ENCODE measurements around the gene ATP8B4.

ATP8B4 gene

GRCh38 chr15:50113992-50114780, 4.8 kb downstream of the ATP8B4 start:
- H2AFZ ChIP-seq (ENCODE audit: low read length) = no peak overlapping the region
- H3K9me3 ChIP-seq (ENCODE audit: low read length) = no peaks in the 10 kb centered on the region
- no peak overlapping the region for H3K27ac ChIP-seq (ENCODE audit: low read depth, low read length, poor library complexity, severe bottlenecking)
- no peaks in the 10 kb centered on the region for H3K4me1 ChIP-seq (ENCODE audit: insufficient read depth, low read length, severe bottlenecking)
- no peaks in the 10 kb centered on the region for H3K9me2 ChIP-seq (ENCODE audit: low read depth, low read length)
- H3F3A ChIP-seq (ENCODE audit: insufficient read depth, low read length) = no peaks in the 10 kb centered on the region
- no peak overlapping the region for H3K4me2 ChIP-seq (ENCODE audit: low read length)
- H3K4me3 ChIP-seq (ENCODE audit: low read depth, low read length, poor library complexity, severe bottlenecking) = no peak overlapping the region
- no peak for TF ChIP-seq CTCF (IDR thresholded peaks at IDR 0.05; ENCODE audit: low read length)
- TF ChIP-seq EZH2 (IDR thresholded peaks at IDR 0.05; ENCODE audit: borderline replicate concordance, low read length) = no peak
- H4K20me1 ChIP-seq (ENCODE audit: insufficient read depth, low read length) = no peaks in the 10 kb centered on the region
- H3K36me3 ChIP-seq (ENCODE audit: insufficient read depth, low read length) = no peaks in the 10 kb centered on the region
- no peak overlapping the region for H3K9ac ChIP-seq (ENCODE audit: low read length)
- H3K79me2 ChIP-seq (ENCODE audit: insufficient read depth, low read length) = no peaks in the 10 kb centered on the region
- H3K27me3 ChIP-seq (ENCODE audit: insufficient read depth, low read length) = no peaks in the 10 kb centered on the region

DNA sequence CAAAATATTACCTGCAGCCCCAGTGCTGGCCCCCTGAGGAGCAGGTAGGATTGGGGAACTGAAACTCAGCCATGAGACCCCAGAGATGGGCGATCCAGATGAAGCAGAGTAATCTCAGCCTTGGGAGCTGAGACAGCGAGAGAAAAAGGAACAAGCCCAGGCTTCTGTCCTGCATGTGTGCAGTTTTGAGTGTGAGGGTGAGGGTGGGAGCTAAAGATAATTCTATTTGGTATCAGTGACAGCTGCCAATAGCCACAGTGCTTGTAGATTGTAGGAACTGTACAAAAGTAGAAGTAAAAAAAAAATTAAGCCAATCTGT, 5.9 kb downstream of the ATP8B4 start:
- Histone ChIP-seq H3K9ac (ENCODE audit: low read length) (no peak overlapping the region), H3K9me3 (ENCODE audit: low read length) (no peaks in the 10 kb centered on the region), H3F3A (ENCODE audit: insufficient read depth, low read length) (no peaks in the 10 kb centered on the region), H4K20me1 (ENCODE audit: insufficient read depth, low read length) (no peaks in the 10 kb centered on the region), H3K4me2 (ENCODE audit: low read length) (no peak overlapping the region), H2AFZ (ENCODE audit: low read length) (no peak overlapping the region), H3K36me3 (ENCODE audit: insufficient read depth, low read length) (no peaks in the 10 kb centered on the region), H3K79me2 (ENCODE audit: insufficient read depth, low read length) (no peaks in the 10 kb centered on the region), H3K27me3 (ENCODE audit: insufficient read depth, low read length) (no peaks in the 10 kb centered on the region), H3K27ac (ENCODE audit: low read depth, low read length, poor library complexity, severe bottlenecking) (no peak overlapping the region), H3K4me1 (ENCODE audit: insufficient read depth, low read length, severe bottlenecking) (no peaks in the 10 kb centered on the region), H3K9me2 (ENCODE audit: low read depth, low read length) (no peaks in the 10 kb centered on the region), H3K4me3 (ENCODE audit: low read depth, low read length, poor library complexity, severe bottlenecking) (no peak overlapping the region)
- TF ChIP-seq CTCF (IDR thresholded peaks at IDR 0.05; ENCODE audit: low read length) = no peak

DNA sequence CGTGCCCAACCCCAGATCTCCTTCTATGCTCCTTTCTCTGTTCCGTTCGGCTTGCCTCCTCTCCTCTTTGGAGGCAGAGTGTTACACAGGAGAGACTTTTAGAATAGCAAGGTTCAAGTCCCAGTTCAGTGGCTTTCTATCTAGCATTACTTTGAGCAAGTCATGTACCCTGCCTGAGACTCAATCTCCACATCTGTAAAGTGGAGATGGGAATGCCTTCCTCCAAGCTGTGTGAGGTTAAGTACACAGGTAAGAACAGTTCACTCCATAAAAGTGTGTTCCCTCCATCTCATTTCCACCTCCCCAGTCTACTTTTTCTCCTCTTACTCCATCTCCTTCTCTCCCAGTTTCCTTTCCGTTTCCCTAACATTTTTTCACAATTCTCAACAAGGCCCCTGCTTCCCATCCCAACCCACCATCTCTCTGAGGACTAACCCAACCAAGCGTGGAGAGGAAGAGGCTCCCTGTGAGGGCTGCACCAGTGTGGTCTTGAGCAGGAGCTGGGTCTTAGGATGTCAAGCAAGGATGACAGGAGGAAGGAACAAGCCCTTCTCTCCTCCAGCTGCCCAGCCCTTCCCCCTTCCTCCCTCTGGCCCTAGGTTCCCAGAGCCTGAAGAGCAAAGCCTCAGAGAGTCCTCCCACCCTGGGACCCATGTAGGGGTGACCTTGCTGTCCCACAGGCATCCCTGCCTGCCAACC, 6.4 kb downstream of the ATP8B4 start:
- Histone ChIP-seq H2AFZ (ENCODE audit: low read length) (no peak overlapping the region), H4K20me1 (ENCODE audit: insufficient read depth, low read length) (no peaks in the 10 kb centered on the region), H3K9me2 (ENCODE audit: low read depth, low read length) (no peaks in the 10 kb centered on the region), H3K4me3 (ENCODE audit: low read depth, low read length, poor library complexity, severe bottlenecking) (no peak overlapping the region), H3K27me3 (ENCODE audit: insufficient read depth, low read length) (no peaks in the 10 kb centered on the region), H3K36me3 (ENCODE audit: insufficient read depth, low read length) (no peaks in the 10 kb centered on the region), H3K4me2 (ENCODE audit: low read length) (no peak overlapping the region), H3K4me1 (ENCODE audit: insufficient read depth, low read length, severe bottlenecking) (no peaks in the 10 kb centered on the region), H3K27ac (ENCODE audit: low read depth, low read length, poor library complexity, severe bottlenecking) (no peak overlapping the region), H3K9ac (ENCODE audit: low read length) (no peak overlapping the region), H3K79me2 (ENCODE audit: insufficient read depth, low read length) (no peaks in the 10 kb centered on the region), H3K9me3 (ENCODE audit: low read length) (no peaks in the 10 kb centered on the region), H3F3A (ENCODE audit: insufficient read depth, low read length) (no peaks in the 10 kb centered on the region)
- no peak for TF ChIP-seq CTCF (IDR thresholded peaks at IDR 0.05; ENCODE audit: low read length)
- TF ChIP-seq EZH2 (IDR thresholded peaks at IDR 0.05; ENCODE audit: borderline replicate concordance, low read length) = no peak
